ENCODE results near the gene HOXC9. TPM values are rescaled to one million over a fixed set of nuclear protein-coding genes. Genes with fewer than 3 reads are reported as not detected.

Gene HOXC9
- total RNA-seq, 2 donors from 2014 or later = not detected

GRCh38 chr12:54051874-54052437 lies 52.0 kb downstream of the HOXC9 start:
- Mint-ChIP-seq H3K9me3 (no peaks in the 10 kb centered on the region), H3K4me1 (peaks cover 11% of the 10 kb centered on the region), H3K4me3 (no peak overlapping the region), H3K27ac (no peak overlapping the region), H3K27me3 (peaks cover 79% of the 10 kb centered on the region), H3K36me3 (ENCODE audit: low read depth) (no peaks in the 10 kb centered on the region)
- no peak for ATAC-seq (replicated peaks)

- no peak for ATAC-seq (replicated peaks)
- Mint-ChIP-seq H3K27me3 (peaks cover 83% of the 10 kb centered on the region), H3K9me3 (no peaks in the 10 kb centered on the region), H3K27ac (no peak overlapping the region), H3K4me3 (peak overlapping the region; percentile 57), H3K4me1 (peaks cover 11% of the 10 kb centered on the region), H3K36me3 (ENCODE audit: low read depth) (no peaks in the 10 kb centered on the region)
Measured at GRCh38 chr12:54052438-54053002, 52.6 kb downstream of the HOXC9 start.

Other genes starting within 250 kb of the HOXC9 start
- gene CISTR, start 248.2 kb upstream of the HOXC9 start, total RNA-seq = not detected
- not detected for gene HOXC13, start 61.3 kb upstream of the HOXC9 start, total RNA-seq
- not detected for gene HOXC12, start 45.3 kb upstream of the HOXC9 start, total RNA-seq
- gene HOXC11, start 27.0 kb upstream of the HOXC9 start, total RNA-seq = not detected
- gene HOTAIR, start 25.2 kb upstream of the HOXC9 start, total RNA-seq = not detected
- not detected for gene HOXC10, start 15.0 kb upstream of the HOXC9 start, total RNA-seq
- not detected for gene HOXC8, start 8.8 kb downstream of the HOXC9 start, total RNA-seq
- gene HOXC6, start 28.3 kb downstream of the HOXC9 start, total RNA-seq = not detected
- gene HOXC5, start 32.9 kb downstream of the HOXC9 start, total RNA-seq = not detected
- gene HOXC4, start 53.7 kb downstream of the HOXC9 start, total RNA-seq = under 1 TPM in 1 of 2 donors, not detected in 1; 0.16 TPM
- 10 to 100 TPM; 24.2 to 28.7 TPM for gene SMUG1, start 188.8 kb downstream of the HOXC9 start, total RNA-seq

All from activated T-helper 17 cell treated with anti-CD3 and anti-CD28 coated beads, Interleukin-2, amount 50 U/mL, for 72 hours (primary cell).